ENCODE results near the gene SUPT6H.

- TF ChIP-seq EZH2 (IDR thresholded peaks at IDR 0.05) (no peak), CTCF (IDR thresholded peaks at IDR 0.05) (no peak), EZH2phosphoT487 (IDR thresholded peaks at IDR 0.05) (no peak)
These were observed 56.5 kb downstream of the SUPT6H start for GRCh38 chr17:28718333-28719020.

All from neural progenitor cell (in vitro differentiated cells).